Activated gamma-delta T cell treated with anti-CD3 and anti-CD28 coated beads, Interleukin-2, amount 50 U/mL, for 16 hours (primary cell): ENCODE data around the gene CLCN2.

Experiments
- DNase-seq: peaks from one replicate; pipeline ENCODE4 v3.0.0-alpha.2; 2020; ENCODE audit warnings: low read depth

The CLCN2 gene

GRCh38 chr3:184325715-184326369 is 35.6 kb downstream of the CLCN2 start:
- DNase-seq = no peak

GRCh38 chr3:184325269-184325668 is 36.1 kb downstream of the CLCN2 start:
- DNase-seq = no peak

- DNase-seq = no peak
Observed at GRCh38 chr3:184323696-184324095, 37.7 kb downstream of the CLCN2 start.

GRCh38 chr3:184322731-184323487 is 38.5 kb downstream of the CLCN2 start:
- DNase-seq = no peak

GRCh38 chr3:184321666-184322065 is 39.7 kb downstream of the CLCN2 start:
- no peak for DNase-seq

GRCh38 chr3:184320104-184320445 is 41.3 kb downstream of the CLCN2 start:
- no peak for DNase-seq

GRCh38 chr3:184317201-184317600 is 44.2 kb downstream of the CLCN2 start:
- DNase-seq = no peak

- DNase-seq = no peak
Observed at GRCh38 chr3:184316792-184317191, 44.6 kb downstream of the CLCN2 start.

- DNase-seq = no peak
Observed at GRCh38 chr3:184315871-184316661, 45.3 kb downstream of the CLCN2 start.

GRCh38 chr3:184315543-184315867 is 45.9 kb downstream of the CLCN2 start:
- DNase-seq = no peak

- DNase-seq = peak; percentile 55
Observed at GRCh38 chr3:184314700-184315542, 46.5 kb downstream of the CLCN2 start.

GRCh38 chr3:184314363-184314699 is 47.1 kb downstream of the CLCN2 start, which contains the start of gene EIF4G1:
EIF4G1 (plus strand) TSS chr3:184314606; CDS start chr3:184315797, 1,191 bp downstream.
- DNase-seq = peak; percentile 88

- DNase-seq = no peak
Observed at GRCh38 chr3:184311633-184312032, 49.8 kb downstream of the CLCN2 start.

- DNase-seq = no peak
Observed at GRCh38 chr3:184308744-184309143, 52.7 kb downstream of the CLCN2 start.

- no peak for DNase-seq
Observed at GRCh38 chr3:184307915-184308314, 53.5 kb downstream of the CLCN2 start.

- DNase-seq = no peak
Observed at GRCh38 chr3:184306341-184306972, 54.9 kb downstream of the CLCN2 start.

- DNase-seq = no peak
Observed at GRCh38 chr3:184305577-184305976, 55.8 kb downstream of the CLCN2 start.

GRCh38 chr3:184300378-184300720 is 61.1 kb downstream of the CLCN2 start:
- no peak for DNase-seq

GRCh38 chr3:184299488-184300377 is 61.7 kb downstream of the CLCN2 start:
- DNase-seq = no peak

- peak; percentile 98 for DNase-seq
Observed at GRCh38 chr3:184298759-184299487, 62.5 kb downstream of the CLCN2 start, which contains the start of gene PSMD2. PSMD2 (plus strand) TSS chr3:184299241; CDS start chr3:184299267, 26 bp downstream.
